Spleen (tissue), 11 donors: Measurements from ENCODE around the gene PRSS22. TPM values are rescaled to one million over a fixed set of nuclear protein-coding genes. Genes with fewer than 3 reads are reported as not detected.

Experiments used
- DNase-seq: peaks from one replicate; pipeline ENCODE4 v3.0.0-alpha.2; 2020
- H3K27ac ChIP-seq, 8 donors: fragments of 200-600 bp; sonication (generic) in 7 of 8; 1 replicate in 4 of 8; 2 replicates in 4 of 8; pipeline versions ENCODE4 v1.5.0 to v1.8.0; 2016 to 2021; ENCODE audit warnings: inconsistent platforms in 4 of 8, mild to moderate bottlenecking in 4 of 8, moderate library complexity in 1 of 8
- H3K27me3 ChIP-seq, 7 donors: fragments of 200-600 bp; sonication (generic) in 6 of 7; replicated peaks in 1 of 7; 1 replicate in 4 of 7; 2 replicates in 3 of 7; pipeline versions ENCODE4 v1.5.0 to v1.8.0; 2016 to 2021; ENCODE audit warnings: inconsistent platforms in 3 of 7, mild to moderate bottlenecking in 1 of 7
- H3K36me3 ChIP-seq, 6 donors: fragments of 200-600 bp; sonication (generic) in 5 of 6; 1 replicate in 4 of 6; 2 replicates in 2 of 6; pipeline versions ENCODE4 v1.5.0 to v1.8.0; 2016 to 2021; ENCODE audit warnings: inconsistent platforms in 2 of 6
- H3K4me1 ChIP-seq, 6 donors: fragments of 200-600 bp; sonication (generic) in 5 of 6; 1 replicate in 3 of 6; 2 replicates in 3 of 6; pipeline versions ENCODE4 v1.5.0 to v1.8.0; 2016 to 2021; ENCODE audit warnings: inconsistent platforms in 3 of 6
- H3K4me3 ChIP-seq, 8 donors: fragments of 200-600 bp; sonication (generic) in 7 of 8; 1 replicate in 4 of 8; 2 replicates in 4 of 8; pipeline versions ENCODE4 v1.5.0 to v1.8.0; 2016 to 2021; ENCODE audit warnings: inconsistent platforms in 4 of 8, mild to moderate bottlenecking in 4 of 8, moderate library complexity in 2 of 8
- H3K9me3 ChIP-seq, 8 donors: fragments of 200-600 bp; sonication (generic) in 7 of 8; 1 replicate in 4 of 8; 2 replicates in 4 of 8; pipeline versions ENCODE4 v1.5.0 to v1.8.0; 2016 to 2021; ENCODE audit warnings: inconsistent platforms in 4 of 8
- CTCF ChIP-seq, 11 experiments: fragments of 200-600 bp in 7 of 11; fragments of 450-650 bp in 4 of 11; sonication (generic) in 4 of 11; IDR thresholded peaks in 8 of 11; conservative IDR thresholded peaks in 3 of 11; 1 replicate in 7 of 11; 2 replicates in 4 of 11; pipeline versions ENCODE4 v1.4.0 to v1.8.0; 2016 to 2021; ENCODE audit warnings: antibody characterized with exemption in 11 of 11, inconsistent platforms in 4 of 11, mild to moderate bottlenecking in 1 of 11
- POLR2A ChIP-seq, 3 donors: fragments of 450-650 bp; IDR thresholded peaks; one replicate each; pipeline ENCODE4 v1.5.1; 2017; ENCODE audit warnings: antibody characterized with exemption in 3 of 3, mild to moderate bottlenecking in 1 of 3
- POLR2AphosphoS5 ChIP-seq, 3 donors: sonication (generic); formaldehyde crosslinking; IDR thresholded peaks; one replicate each; pipeline ENCODE4 v1.5.1; 2017; ENCODE audit warnings: antibody characterized with exemption in 3 of 3
- WGBS, 5 donors: extraction: QIAGEN DNeasy Blood & Tissue Kit in 3 of 5; methylation state at CpG; one replicate each; pipeline versions ENCODE4 v1.1.5 to v1.1.7; 2013 to 2018; 5-methylcytosine and 5-hydroxymethylcytosine counted together
- intact Hi-C: fragments of 100-400 bp; cut with DNase I; formaldehyde crosslinking; loops from one replicate; pipeline ENCODE4 v1.15.0; 2023; ENCODE audit warnings: low total_unique reads
- polyA plus RNA-seq, 3 donors: library from polyadenylated mRNA; stranded (reverse); fragments of 200-250 nt; gene quantifications; one replicate each; pipeline ENCODE4 v1.2.1, GENCODE V29; 2013
- total RNA-seq, 7 donors: library from RNA; depleted of rRNA in 3 of 7; stranded (reverse); fragments of >200 nt in 3 of 7; fragmentation: NEBNext Ultra II Directional in 4 of 7; extraction: Animal tissue kit (Norgen Biotek cat#: 25700) in 4 of 7; gene quantifications; one replicate each; pipeline versions ENCODE4 v1.1.0 to v1.2.1, GENCODE V29; 2016 to 2021
- donor health status: healthy with polysubstance abuse.
- donor health status: DM: no; HTN: no; CAD: no; lungs with moderate emphysema.
- donor health status: DM: no; HTN: no; CAD: no.
- donor health status: Bipolar disorder and iron deficiency.
- donor health status: healthy.
- donor health status: DM: no; HTN: no; CAD: no.
- donor health status: DM: yes; HTN: yes; CAD: no.

Gene PRSS22
- total and polyA plus RNA-seq, 10 donors: 0.19 to 0.60 (median 0.33) TPM; not detected in 7

GRCh38 chr16:2856061-2856670 is 1.8 kb downstream of the PRSS22 start:
- 83 to 93% (median 89%) methylated on average over 13 to 14 of the region's 14 CpGs for WGBS, 5 donors

GRCh38 chr16:2855536-2855935 is 2.4 kb downstream of the PRSS22 start:
- peaks cover 0 to 75% (median 34%) of the 10 kb centered on the region in 7 donors for H3K27me3 ChIP-seq
- intact Hi-C loops: no loop called here
- no peak overlapping the region for H3K4me3 ChIP-seq
- H3K36me3 ChIP-seq: no peaks in the 10 kb centered on the region
- DNase-seq: peak; percentile 36
- peaks cover 0 to 26% (median 15%) of the 10 kb centered on the region in 8 donors for H3K9me3 ChIP-seq
- TF ChIP-seq POLR2A (IDR thresholded peaks at IDR 0.05): no peak
- TF ChIP-seq CTCF (IDR thresholded peaks at IDR 0.05 in 8 of 11, conservative IDR thresholded peaks at IDR 0.05 in 3 of 11): no peak
- TF ChIP-seq POLR2AphosphoS5 (IDR thresholded peaks at IDR 0.05): no peak
- peaks cover 0 to 17% (median 14%) of the 10 kb centered on the region in 6 donors for H3K4me1 ChIP-seq
- WGBS, 5 donors: 79 to 94% (median 89%) methylated on average over 6 of the region's 6 CpGs
- H3K27ac ChIP-seq: no peak overlapping the region

More at GRCh38 chr16:2856061-2856670, 1.8 kb downstream of the PRSS22 start:
- H3K4me1 ChIP-seq: peaks cover 0 to 17% (median 14%) of the 10 kb centered on the region in 6 donors
- peak; percentile 56 for DNase-seq
- H3K36me3 ChIP-seq: no peaks in the 10 kb centered on the region
- H3K9me3 ChIP-seq: peaks cover 0 to 33% (median 15%) of the 10 kb centered on the region in 8 donors
- H3K4me3 ChIP-seq: no peak overlapping the region
- H3K27ac ChIP-seq: no peak overlapping the region
- intact Hi-C loops: no loop called here
- TF ChIP-seq CTCF (IDR thresholded peaks at IDR 0.05 in 8 of 11, conservative IDR thresholded peaks at IDR 0.05 in 3 of 11) (no peak), POLR2AphosphoS5 (IDR thresholded peaks at IDR 0.05) (no peak), POLR2A (IDR thresholded peaks at IDR 0.05) (no peak)
- H3K27me3 ChIP-seq: peaks cover 0 to 75% (median 34%) of the 10 kb centered on the region in 7 donors

GRCh38 chr16:2854700-2855309 is 3.2 kb downstream of the PRSS22 start:
- Histone ChIP-seq H3K36me3 (no peaks in the 10 kb centered on the region), H3K4me1 (peaks cover 0 to 17% (median 14%) of the 10 kb centered on the region in 6 donors), H3K27ac (no peak overlapping the region), H3K27me3 (peaks cover 0 to 75% (median 27%) of the 10 kb centered on the region in 7 donors), H3K4me3 (no peak overlapping the region), H3K9me3 (peaks cover 0 to 23% (median 14%) of the 10 kb centered on the region in 8 donors)
- TF ChIP-seq CTCF (IDR thresholded peaks at IDR 0.05 in 8 of 11, conservative IDR thresholded peaks at IDR 0.05 in 3 of 11) (peak in 7 of 11 experiments; percentile 13 to 55 (median 23)), POLR2A (IDR thresholded peaks at IDR 0.05) (no peak)
- intact Hi-C loops: no loop called here
- peak; percentile 7 for DNase-seq
- 54 to 72% (median 63%) methylated on average over 5 of the region's 5 CpGs for WGBS, 5 donors

- peak; percentile 54 for DNase-seq
- 77 to 83% (median 79%) methylated on average over 11 to 18 of the region's 18 CpGs for WGBS, 5 donors
- Histone ChIP-seq H3K36me3 (no peaks in the 10 kb centered on the region), H3K4me3 (no peak overlapping the region), H3K27ac (no peak overlapping the region), H3K9me3 (peaks cover 0 to 23% (median 14%) of the 10 kb centered on the region in 8 donors), H3K4me1 (peaks cover 0 to 15% (median 13%) of the 10 kb centered on the region in 6 donors), H3K27me3 (peaks cover 0 to 75% (median 18%) of the 10 kb centered on the region in 7 donors)
- TF ChIP-seq POLR2A (IDR thresholded peaks at IDR 0.05) (no peak), POLR2AphosphoS5 (IDR thresholded peaks at IDR 0.05) (no peak), CTCF (IDR thresholded peaks at IDR 0.05 in 8 of 11, conservative IDR thresholded peaks at IDR 0.05 in 3 of 11) (no peak)
- intact Hi-C loops: no loop called here
Observed at GRCh38 chr16:2853531-2854073, 4.4 kb downstream of the PRSS22 start.
